Parathyroid adenoma (tissue), 2 donors: ENCODE results near the gene TBC1D22A.

ENCODE experiments used
- H2AFZ ChIP-seq: fragments of 300-600 bp; sonication (generic); one replicate; pipeline ENCODE4 v1.7.0; 2017; ENCODE audit warnings: antibody characterized with exemption, mild to moderate bottlenecking
- H3K27ac ChIP-seq: fragments of 300-600 bp; sonication (generic); one replicate; pipeline ENCODE4 v1.7.0; 2017
- H3K27me3 ChIP-seq: fragments of 300-600 bp; sonication (generic); one replicate; pipeline ENCODE4 v1.7.0; 2017; ENCODE audit warnings: low read length; ENCODE audit not compliant: control insufficient read depth, insufficient read depth
- H3K36me3 ChIP-seq: fragments of 300-600 bp; sonication (generic); one replicate; pipeline ENCODE4 v1.7.0; 2017; ENCODE audit warnings: low read length; ENCODE audit not compliant: control insufficient read depth, insufficient read depth
- H3K4me1 ChIP-seq: fragments of 300-600 bp; sonication (generic); one replicate; pipeline ENCODE4 v1.7.0; 2017; ENCODE audit warnings: control low read depth
- H3K4me2 ChIP-seq: fragments of 300-600 bp; sonication (generic); one replicate; pipeline ENCODE4 v1.7.0; 2017; ENCODE audit warnings: low read length
- H3K4me3 ChIP-seq: fragments of 300-600 bp; sonication (generic); one replicate; pipeline ENCODE4 v1.7.0; 2017; ENCODE audit warnings: low read depth, low read length
- H3K79me2 ChIP-seq: fragments of 300-600 bp; sonication (generic); one replicate; pipeline ENCODE4 v1.7.0; 2017; ENCODE audit warnings: control low read depth
- H3K9ac ChIP-seq: fragments of 300-600 bp; sonication (generic); one replicate; pipeline ENCODE4 v1.7.0; 2017; ENCODE audit warnings: mild to moderate bottlenecking
- H3K9me3 ChIP-seq: fragments of 300-600 bp; sonication (generic); one replicate; pipeline ENCODE4 v1.7.0; 2017; ENCODE audit warnings: low read length; ENCODE audit not compliant: control insufficient read depth
- TF ChIP-seq, protein P1 (sequence below): fragments of 300-600 bp; sonication (generic); IDR thresholded peaks from one replicate; pipeline ENCODE4 v1.7.0; 2017; ENCODE audit warnings: antibody characterized with exemption, mild to moderate bottlenecking
- donor health status: primary hyperparathyroidism.

TBC1D22A gene

DNA sequence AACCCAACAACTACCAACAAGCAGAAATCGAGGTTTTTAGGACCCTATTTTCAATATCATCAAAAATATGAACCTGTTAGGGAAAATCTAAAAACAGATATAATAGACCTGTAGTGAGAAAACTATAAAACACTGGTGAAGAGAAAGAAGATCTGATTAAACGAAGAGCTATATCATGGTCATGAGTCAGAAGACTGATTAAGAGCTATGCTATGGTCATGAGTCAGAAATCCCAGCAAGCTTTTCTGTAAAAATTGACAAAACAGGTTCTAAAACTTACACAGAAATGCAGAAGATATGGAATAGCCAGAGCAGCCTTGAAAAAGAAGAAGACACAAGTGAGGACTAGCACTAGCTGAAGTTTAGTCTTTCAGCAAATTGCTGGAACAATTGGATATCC lies 345.0 kb downstream of the TBC1D22A start:
- Histone ChIP-seq H3K79me2 (no peaks in the 10 kb centered on the region), H3K4me3 (no peak overlapping the region), H2AFZ (no peak overlapping the region)

DNA sequence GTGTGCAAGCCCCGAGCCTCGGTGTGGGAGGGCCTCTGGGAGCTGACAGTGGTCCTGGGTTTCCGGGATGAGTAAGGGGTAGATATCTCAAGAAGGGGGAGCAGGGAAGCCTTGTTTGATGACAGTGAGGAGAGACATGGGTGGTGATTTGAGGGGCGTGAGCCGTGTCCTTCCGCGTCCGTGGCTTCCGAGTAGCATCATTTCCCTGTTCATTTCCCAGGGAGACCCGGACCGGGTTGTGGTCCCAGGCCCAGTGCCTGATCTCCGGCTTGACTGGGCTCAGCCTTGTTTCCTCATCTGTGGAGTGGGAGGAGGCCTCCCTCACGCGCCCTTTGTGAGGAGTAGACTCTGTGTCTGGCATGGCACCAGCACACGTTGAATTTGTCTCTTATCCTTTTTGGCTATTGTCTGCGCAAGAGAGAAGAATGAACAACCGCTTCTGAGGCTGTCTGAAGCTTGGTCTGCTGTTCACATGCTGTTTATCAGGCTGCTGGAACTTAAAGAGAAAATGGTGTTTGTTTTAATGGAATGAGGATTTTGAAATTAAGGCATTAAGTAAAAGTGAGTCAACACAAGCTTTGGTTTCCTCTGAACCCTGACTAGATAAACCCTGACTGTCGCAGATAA lies 348.5 kb downstream of the TBC1D22A start:
- no peaks in the 10 kb centered on the region for H3K79me2 ChIP-seq
- H3K27me3 ChIP-seq: no peaks in the 10 kb centered on the region
- no peak overlapping the region for H3K27ac ChIP-seq
- H3K4me2 ChIP-seq: no peak overlapping the region
- no peak overlapping the region for H3K4me3 ChIP-seq
- no peak overlapping the region for H3K9ac ChIP-seq
- H2AFZ ChIP-seq: no peak overlapping the region
- H3K36me3 ChIP-seq: no peaks in the 10 kb centered on the region
- H3K9me3 ChIP-seq: no peaks in the 10 kb centered on the region
- no peaks in the 10 kb centered on the region for H3K4me1 ChIP-seq
- TF ChIP-seq, protein P1, sequence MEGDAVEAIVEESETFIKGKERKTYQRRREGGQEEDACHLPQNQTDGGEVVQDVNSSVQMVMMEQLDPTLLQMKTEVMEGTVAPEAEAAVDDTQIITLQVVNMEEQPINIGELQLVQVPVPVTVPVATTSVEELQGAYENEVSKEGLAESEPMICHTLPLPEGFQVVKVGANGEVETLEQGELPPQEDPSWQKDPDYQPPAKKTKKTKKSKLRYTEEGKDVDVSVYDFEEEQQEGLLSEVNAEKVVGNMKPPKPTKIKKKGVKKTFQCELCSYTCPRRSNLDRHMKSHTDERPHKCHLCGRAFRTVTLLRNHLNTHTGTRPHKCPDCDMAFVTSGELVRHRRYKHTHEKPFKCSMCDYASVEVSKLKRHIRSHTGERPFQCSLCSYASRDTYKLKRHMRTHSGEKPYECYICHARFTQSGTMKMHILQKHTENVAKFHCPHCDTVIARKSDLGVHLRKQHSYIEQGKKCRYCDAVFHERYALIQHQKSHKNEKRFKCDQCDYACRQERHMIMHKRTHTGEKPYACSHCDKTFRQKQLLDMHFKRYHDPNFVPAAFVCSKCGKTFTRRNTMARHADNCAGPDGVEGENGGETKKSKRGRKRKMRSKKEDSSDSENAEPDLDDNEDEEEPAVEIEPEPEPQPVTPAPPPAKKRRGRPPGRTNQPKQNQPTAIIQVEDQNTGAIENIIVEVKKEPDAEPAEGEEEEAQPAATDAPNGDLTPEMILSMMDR: no peak

More for the DNA sequence above, 345.0 kb downstream of the TBC1D22A start:
- H3K4me1 ChIP-seq: no peaks in the 10 kb centered on the region
- no peaks in the 10 kb centered on the region for H3K36me3 ChIP-seq
- no peak overlapping the region for H3K9ac ChIP-seq
- H3K9me3 ChIP-seq: no peaks in the 10 kb centered on the region
- H3K4me2 ChIP-seq: no peak overlapping the region
- TF ChIP-seq, protein P1: no peak
- no peak overlapping the region for H3K27ac ChIP-seq
- no peaks in the 10 kb centered on the region for H3K27me3 ChIP-seq

GRCh38 chr22:47111626-47112581 lies 349.5 kb downstream of the TBC1D22A start:
- Histone ChIP-seq H3K4me3 (no peak overlapping the region), H3K79me2 (no peaks in the 10 kb centered on the region), H3K9ac (no peak overlapping the region), H3K36me3 (no peaks in the 10 kb centered on the region), H3K27ac (no peak overlapping the region), H3K4me2 (no peak overlapping the region), H2AFZ (no peak overlapping the region), H3K4me1 (no peaks in the 10 kb centered on the region), H3K9me3 (no peaks in the 10 kb centered on the region), H3K27me3 (no peaks in the 10 kb centered on the region)
- TF ChIP-seq, protein P1: no peak

DNA sequence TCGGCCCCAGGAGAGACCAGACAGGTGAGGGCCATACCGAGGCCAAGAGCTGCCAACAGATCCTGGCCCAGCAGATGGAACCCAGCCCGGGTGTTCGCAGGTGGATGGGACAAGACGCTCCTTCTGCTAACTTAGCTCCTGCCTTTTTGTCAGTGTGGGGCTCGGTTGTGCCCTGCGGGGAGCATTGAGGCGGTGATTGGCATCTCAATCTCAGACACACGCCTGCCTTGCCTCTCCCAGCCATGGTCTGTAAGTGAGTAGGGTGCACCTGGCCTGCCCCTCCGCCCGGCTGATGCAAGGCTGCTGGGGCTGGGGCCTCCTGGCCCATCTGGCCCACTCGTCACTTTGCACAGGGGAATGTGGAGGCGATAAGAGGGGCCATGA lies 350.1 kb downstream of the TBC1D22A start:
- Histone ChIP-seq H3K4me2 (no peak overlapping the region), H2AFZ (no peak overlapping the region), H3K9me3 (no peaks in the 10 kb centered on the region), H3K9ac (no peak overlapping the region), H3K4me1 (no peaks in the 10 kb centered on the region), H3K4me3 (no peak overlapping the region), H3K36me3 (no peaks in the 10 kb centered on the region), H3K27ac (no peak overlapping the region), H3K79me2 (no peaks in the 10 kb centered on the region), H3K27me3 (no peaks in the 10 kb centered on the region)
- TF ChIP-seq, protein P1: no peak
